GM18520 (cell line): ENCODE measurements around the gene NEUROG1.

Experiments
- ATAC-seq: cut with Tn5 transposase; IDR thresholded peaks from one replicate; pipeline ENCODE4 v1.9.1; 2021; ENCODE audit not compliant: unreplicated experiment

Gene NEUROG1, protein sequence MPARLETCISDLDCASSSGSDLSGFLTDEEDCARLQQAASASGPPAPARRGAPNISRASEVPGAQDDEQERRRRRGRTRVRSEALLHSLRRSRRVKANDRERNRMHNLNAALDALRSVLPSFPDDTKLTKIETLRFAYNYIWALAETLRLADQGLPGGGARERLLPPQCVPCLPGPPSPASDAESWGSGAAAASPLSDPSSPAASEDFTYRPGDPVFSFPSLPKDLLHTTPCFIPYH

DNA sequence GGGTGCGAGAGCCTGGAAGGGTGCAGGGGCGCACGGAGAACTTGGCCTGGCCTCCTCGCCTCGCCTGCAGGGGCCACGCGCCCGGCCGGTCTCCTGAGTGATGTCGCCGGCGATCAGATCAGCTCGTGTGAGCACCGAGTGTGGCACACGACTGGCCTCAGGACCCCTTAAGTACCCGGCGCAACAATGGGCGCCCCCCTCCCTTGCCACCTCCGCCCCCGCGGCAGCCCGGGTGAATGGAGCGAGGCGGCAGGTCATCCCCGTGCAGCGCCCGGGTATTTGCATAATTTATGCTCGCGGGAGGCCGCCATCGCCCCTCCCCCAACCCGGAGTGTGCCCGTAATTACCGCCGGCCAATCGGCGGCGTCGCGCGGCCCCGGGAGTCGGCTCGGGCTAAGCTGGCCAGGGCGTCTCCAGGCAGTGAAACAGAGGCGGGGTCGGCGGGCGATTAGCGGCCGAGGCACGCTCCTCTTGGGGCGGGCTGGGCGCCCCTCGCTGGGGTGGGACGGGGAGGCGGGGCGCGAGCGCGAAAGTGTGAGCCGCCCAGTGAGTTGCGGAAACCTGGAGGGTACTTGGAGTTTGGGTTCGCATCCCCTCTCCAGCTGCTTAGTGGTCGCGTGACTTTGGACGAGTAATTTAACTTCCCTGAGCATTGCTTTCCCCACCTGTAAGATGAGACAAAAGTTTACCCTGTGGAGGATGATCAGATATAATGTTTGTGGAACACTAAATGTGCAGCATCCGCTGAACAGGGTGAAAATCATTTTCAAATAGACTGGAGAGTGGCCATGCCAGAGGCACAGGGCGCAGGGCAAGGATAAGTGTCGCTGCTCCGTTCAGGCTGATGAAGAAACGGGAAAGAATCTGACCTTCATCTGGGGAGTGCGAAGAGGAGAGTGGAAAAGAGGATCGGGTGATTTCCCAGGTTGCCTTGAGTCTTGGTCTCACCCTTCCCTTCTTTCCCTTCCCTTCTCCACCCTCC, at the start of gene NEUROG1:
Gene NEUROG1, minus strand, starts transcription at position 145 of the 982 bp plus-strand sequence. CDS start 274 bp downstream, outside the sequence.
- ATAC-seq, result no peak

DNA sequence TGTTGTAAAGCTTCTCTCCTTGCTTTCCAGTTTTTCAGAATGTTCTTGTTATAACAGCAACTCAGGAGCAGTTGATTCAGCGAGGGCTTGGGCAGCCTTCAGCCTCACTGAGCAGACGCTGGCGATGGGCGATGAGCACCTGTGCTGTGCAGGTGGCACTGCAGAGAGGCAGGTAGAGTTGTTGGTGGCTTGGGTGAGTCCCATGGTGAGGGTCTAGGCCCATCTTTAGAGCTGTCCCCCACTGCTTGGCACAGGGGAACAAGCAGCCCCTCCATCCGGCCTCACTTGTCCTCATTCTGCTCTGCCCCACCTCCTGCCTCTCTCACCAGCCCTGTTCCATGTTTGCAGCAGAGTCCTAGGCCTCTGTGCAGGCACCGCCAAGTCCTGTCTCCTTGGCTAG, 49.2 kb upstream of the NEUROG1 start:
- no peak for ATAC-seq

DNA sequence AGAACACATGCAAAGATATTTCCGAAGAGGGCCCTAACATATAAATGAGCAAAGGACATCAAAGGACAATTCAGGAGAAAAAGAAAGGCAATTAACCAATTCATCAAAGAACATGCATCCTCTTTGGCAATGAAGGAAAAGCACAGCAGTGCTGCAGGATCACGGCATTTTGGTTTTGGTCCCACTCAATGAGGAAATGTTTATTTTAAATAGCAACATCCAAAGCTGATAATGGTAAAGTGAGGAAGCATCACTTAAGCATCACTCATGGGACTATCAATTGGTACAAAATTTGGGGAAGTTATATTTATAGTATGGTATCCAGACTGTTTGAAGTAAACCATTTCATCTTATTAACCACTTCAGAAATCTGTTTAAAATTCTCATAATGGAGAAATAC, 48.5 kb upstream of the NEUROG1 start:
- no peak for ATAC-seq

DNA sequence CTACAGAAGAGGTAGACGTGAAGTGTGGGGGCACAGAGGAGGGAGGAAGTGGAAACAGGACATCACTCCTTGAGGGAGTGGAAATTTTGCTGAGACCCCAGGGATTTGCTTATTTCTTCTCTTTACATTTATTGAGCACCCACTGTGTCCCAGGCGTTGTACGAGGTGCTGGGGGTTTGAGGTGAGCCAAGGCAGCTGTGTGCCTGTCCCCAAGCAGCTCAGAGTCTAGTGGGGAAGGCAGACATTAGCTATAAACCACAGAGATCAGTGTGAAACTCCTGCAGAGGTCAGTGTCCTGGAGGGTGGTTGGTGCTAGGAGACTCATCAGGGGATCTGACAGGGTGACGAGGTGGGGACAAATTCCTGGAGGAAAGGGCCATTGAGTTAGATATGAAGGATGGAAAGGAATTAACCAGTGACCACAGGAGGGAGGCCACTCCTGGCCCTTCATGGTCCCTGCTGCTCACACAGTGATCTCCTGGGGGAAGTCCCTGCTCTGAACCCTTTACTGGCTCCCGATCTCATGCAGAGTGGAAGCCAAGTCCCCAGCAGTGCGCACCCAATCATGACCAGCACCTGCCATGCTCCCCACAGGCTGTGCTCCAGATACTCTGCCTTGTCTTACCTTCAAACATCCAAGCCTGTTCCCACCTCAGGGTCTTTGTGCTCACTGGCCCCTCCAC, 46.5 kb upstream of the NEUROG1 start:
- no peak for ATAC-seq

DNA sequence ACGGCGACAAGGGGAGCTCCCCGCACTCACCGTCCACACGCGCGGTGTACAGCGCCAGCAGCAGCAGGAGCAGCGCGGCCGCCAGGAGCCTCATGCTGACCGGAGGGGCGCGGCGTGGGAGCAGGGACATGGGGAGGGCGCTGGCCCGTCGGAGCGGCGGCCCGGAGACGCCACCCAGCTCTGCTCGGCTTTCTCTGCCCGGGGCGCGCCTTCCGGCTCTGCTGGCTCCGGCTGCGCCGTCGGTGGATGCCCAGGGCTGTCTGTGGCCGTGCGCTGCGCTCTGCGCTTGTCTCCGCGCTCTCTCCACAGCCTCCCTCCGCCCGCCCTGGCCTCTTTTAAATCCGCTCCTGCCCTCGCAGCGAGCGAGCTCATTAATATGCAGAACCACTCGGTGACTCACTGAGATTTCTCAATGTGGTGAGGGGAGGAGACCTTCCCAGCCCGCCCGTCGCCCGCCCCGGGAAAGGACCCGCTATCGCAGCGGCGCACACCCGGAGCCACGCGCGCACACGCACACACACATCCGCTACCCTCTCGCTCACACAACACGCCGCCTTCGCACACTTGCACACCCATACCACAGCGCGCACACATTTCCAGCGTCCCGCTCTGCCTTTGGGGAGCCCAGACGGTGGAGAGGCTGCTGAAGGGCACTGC, 43.0 kb upstream of the NEUROG1 start, which contains the start of gene CXCL14:
Gene CXCL14, minus strand, starts transcription at position 307 of the 657 bp plus-strand sequence. Its CDS starts 213 bp downstream, at position 94.
- ATAC-seq, result no peak

DNA sequence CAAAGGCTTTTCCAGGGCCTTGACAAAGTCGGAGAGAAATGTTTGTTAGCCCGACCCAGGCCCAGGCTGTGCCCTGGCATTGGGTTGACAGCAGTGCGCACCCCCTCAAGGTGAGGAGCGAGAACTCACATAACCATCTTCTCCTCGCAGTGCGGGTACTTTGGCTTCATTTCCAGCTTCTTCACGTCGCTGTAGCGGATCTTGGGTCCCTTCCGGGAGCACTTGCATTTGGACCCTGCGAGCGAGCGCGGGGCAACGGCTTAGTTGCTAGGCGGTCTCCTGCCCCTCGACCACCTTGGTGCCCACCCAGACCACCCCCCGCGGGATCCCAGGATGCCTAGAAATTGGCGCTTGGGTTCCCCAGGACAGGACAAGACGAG, 42.5 kb upstream of the NEUROG1 start:
- no peak for ATAC-seq

DNA sequence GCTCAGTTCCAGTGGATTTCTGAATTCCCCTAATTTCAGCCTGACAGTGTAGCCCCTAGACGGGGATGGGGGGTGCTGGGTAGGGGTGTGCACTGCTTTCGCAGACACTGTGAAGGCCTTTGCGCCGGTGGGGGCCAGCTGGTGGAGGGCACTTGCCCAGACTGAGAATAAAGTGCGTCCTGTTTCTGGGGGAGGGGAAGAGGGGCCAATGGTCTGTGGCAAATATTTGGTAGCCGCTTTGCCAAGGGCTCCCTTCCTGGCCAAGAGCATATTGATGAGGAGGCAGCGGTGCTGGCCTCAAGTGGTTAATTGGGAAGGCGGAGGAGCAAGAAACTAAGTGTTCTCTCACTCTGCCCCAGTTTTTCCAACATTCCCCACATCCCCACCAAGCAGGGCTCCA, 41.7 kb upstream of the NEUROG1 start:
- no peak for ATAC-seq

DNA sequence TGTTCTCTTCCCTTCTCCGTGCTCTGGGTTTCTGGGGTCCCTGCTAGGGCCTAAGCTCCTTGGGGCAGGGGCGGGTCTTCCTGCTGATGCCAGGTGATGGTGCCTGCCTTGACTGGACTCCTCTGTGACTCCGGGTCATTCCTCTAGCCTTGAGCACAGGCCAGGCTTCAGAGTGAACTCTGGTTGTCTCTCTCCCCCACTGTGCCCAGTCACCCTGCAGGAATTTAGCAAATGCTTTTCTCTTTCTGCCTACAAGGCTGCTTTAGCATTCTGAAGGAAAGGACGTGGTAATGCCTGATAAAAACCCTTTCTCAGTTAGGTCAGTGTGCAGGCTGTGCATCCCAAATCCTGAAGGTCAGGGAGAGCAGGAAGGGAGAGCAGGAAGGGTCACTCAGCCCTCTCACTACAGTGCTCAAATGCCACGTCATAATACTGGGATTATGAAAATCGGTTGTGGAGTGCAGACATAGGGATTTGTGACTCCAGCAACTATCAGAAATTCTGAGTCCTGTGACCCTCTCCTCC, 40.4 kb upstream of the NEUROG1 start:
- ATAC-seq, result no peak

DNA sequence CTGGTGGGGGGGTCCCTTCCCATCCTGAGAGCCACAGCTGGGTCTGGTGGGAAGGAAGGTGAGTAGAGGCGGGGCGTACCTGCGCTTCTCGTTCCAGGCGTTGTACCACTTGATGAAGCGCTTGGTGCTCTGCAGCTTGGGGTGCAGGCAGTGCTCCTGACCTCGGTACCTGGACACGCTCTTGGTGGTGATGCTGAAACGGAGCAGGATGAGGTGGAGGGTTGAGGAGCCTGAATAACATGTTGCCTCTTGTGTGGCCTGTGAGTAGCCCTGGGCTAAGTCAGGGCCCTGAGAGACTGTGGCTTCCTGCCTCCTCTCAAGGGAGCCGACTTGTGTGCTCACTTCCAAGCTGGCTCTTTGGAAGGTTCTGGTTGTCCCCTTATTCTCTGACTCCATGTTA, 38.7 kb upstream of the NEUROG1 start:
- no peak for ATAC-seq

DNA sequence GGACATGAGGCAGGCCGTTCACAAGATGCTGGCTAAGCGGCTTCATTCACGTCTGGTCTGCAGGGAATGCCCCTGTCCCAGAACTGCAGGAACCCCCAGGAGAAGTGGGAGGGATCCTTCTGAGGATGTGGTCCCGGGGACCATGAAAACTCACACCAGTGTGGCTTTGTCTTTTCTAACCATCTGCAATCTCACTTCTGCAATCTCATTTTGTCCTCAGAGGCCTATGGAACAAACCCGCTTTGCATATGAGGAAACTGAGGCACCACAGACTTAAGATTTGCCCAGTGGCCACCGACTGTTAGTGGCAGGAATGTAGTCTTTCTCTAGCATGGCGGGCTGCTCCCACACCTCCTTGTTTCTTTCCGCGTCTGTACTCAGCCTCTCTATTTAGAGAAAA, 36.1 kb upstream of the NEUROG1 start:
- no peak for ATAC-seq

DNA sequence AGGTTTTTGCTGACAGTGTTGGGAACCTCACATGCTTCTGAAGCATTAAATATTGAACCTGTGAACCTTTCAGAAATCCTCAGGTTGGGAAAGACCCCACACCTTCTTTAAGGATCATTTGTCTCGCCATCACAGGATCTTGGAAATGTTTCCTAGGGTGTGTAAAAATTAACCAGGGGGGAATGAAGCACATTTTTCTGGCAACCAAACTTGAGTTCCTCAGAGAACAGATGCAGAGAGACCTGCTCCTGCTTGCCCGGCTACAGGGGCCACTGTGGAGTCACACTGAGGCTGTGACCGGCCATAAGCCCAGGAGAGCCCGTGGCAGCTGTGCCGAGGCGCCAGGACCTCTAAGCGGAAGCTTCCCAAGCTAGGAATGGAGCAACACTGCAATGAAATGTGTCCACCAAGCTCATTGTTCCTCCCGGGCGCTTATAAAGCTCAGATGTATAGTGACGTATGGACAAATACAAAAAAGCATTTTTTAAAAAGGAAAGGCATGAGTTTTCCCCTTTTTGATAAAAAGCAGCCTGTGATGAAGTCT, 35.4 kb upstream of the NEUROG1 start:
- ATAC-seq, result no peak

DNA sequence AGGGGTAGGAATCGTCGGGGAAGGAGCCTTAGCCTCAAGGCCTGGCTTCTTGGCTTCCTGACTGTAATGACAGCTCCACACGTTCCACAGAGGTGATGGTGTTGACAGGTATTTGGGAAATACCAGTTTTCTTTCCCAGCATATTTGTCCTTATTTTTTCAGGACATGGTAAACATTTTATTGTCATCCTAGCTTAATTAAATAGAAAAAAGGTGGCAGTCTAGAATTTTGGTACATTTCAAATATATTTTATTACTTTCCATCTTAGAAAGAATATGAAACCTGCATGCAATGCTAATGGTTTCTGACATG, 34.6 kb upstream of the NEUROG1 start:
- no peak for ATAC-seq

DNA sequence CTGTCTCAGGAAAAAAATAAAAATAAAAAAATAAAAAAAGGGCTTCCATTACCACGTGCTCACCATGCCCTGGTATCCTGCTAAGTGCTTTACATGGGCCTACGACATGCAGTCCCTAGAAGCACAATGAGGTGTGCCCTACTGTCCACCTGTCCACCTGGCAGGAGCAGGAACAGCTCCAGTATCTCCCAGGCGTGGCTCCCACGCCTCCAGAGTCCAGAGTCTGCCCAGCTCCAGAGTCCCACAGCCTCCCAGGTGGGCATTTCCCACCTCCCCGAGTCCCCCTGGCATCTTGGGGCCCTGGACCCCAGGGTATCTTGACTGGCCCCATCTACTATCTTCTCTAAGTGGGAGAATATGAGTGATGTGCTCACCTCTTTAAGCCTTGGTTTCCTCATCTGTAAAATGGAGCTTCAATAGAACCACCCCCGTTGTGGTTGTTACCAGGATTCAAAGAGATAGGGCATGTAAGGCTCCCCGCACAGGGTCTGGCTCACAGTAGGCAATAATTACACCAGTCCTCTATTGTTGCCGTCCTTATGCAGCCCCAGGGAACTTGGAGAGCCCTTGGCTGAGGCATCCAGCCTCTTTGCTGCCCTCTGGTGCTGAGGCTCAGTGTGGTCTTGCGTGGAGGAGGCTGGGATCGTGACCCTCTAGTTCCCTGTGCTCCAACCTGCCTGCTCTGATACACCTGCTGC, 34.1 kb upstream of the NEUROG1 start:
- ATAC-seq, result no peak

DNA sequence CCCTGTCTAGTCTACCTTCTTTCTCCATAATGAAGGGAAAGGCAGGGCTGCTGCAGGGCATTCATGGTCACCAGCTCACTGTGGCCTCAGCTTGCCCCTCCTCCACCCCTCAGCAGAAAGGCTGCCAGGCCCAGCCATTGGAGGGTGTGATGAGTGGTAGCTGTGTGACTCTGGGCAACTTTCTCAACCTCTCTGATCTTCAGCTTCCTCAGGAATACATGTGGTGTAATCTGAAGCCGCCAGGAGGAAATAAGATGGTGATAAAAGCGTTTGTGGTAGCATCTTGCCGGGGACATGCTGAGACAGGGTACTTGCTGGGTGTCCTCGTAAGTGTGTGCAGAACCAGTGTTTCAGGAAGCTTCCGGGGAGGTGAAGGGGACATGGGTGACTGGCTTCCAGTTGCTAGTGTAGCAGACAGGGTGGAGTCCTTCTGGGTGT, 33.2 kb upstream of the NEUROG1 start:
- ATAC-seq, result no peak

DNA sequence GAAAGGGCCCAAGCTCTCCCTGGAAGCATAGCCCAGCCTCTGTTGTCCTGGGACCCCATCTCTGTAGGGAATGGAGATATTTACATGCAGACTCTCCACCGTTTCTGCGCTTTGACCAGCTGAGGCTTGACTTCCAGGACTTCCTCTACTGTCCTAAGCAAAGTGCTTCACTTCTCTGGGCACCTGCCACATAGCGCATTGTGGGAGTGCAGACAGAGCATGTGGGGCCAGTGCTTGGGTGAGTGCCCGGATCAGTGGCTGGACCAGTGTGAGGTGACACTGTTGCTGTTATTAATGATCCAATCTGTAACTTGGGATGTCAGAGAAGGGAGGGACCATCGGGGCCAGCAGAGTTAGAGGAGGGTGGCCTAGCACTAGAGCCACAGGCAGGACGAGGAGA, 32.5 kb upstream of the NEUROG1 start:
- ATAC-seq, result no peak

DNA sequence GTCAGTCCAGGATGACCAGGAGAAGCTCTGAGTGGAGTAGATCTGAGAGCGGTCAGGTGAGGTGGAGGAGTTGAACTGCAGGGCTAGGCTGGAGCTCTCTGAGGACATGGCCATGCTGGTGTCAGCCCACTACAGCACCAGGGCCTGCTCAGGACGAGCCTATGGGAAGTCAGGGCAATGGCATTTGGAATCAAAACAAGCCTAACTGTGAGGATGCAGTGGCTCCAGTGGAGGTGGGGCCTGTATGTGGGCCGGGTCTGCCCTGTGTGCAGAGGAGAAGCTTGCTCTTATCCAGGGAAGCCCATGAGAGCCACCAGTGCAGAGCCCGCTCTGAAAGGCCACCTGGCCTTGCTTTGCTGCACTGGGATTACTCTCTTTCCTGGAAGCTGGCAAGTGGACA, 31.9 kb upstream of the NEUROG1 start:
- ATAC-seq, result no peak

DNA sequence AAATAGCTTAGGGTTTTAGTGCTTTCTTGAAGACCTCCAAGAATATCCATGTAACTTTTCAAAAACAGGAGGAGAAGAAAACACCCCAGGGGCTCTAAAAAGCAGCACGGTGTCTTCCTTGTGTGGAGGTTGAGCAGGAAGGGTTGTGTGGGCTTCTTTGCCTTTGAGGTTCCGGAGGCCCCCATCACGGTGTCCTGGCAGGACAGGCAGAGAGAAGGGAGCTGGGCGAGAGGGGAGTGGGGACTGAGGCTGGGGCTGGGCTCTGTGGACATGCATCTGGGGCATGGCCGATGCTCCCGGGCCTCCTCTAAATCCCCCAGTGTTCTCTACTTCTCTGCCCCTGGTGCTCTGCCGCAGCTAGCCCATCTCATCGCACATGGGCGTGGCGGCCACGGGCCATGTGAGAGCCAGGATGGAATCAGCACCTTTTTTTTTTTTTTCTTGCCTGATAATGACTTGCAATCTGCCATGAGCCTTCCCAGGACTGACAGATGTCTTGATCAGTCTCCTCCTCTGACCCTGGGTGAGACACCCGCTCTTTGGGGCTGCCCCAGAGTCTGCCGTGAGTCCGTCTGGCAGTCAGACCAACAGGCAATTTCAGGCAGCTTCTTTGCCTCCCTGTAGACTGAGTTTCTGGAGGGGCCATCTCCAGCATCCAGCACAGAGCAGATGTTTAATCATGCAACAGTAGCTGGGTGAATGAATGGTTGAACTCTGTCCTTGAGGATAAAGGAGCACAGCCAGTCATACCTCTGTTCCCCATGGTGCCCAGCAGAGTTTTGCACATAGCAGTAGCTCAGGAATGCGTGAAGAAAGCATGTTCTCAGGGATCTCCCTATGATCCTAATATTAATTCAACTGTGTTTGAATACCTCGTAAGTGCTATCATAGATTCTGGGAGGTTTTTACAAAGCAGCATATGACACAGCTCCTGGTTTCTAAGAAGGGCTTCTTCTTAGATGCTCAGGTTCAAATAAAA, 30.9 kb upstream of the NEUROG1 start:
- ATAC-seq, result no peak

DNA sequence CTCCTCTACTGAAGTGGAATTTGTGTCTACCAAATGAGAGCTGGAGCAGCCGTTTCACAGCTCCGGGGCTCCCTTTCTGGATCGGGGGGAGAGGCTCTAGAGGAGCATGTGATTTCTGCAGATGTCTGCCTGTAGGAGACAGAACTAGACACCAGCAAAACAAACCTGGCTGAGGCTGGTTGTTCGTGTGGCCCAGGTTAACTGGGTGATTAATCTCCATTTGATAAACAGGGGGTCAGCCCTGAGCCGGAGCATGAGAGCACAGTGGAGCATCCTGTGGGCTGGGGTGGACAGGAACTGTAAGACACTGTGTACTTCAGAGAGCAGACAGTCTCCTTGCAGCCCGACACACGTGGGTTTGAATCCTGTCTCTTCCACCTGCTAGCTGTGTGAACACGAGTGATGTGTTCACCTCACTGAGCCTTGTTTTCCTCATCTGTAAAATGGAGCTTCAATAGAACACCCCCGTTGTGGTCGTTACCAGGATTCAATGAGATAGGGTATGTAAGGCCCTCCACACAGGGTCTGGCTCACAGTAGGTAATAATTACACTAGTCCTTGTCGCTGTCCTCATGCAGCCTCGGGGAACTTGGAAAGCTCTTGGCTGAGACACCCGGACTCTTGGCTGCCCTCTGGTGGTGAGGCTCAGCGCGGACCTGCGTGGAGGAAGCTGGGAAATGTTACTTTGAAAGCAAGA, 30.1 kb upstream of the NEUROG1 start:
- no peak for ATAC-seq
